H1 (cell line): ENCODE results near the gene TAX1BP1. TPM values are rescaled to one million over a fixed set of nuclear protein-coding genes. Genes with fewer than 3 reads are reported as not detected.
"Not testable (repeated sequence)": the region's sequence is repeated elsewhere in the genome, so short reads cannot be mapped to it uniquely, and the experiment has no call there.

Source experiments
- CTCF ChIA-PET: fragments of 300-600 bp; sonication (Branson Sonifier 250); formaldehyde crosslinking; loops from one replicate; lab custom pipeline; 2021; ENCODE audit not compliant: partially characterized antibody; lab: Charles Lee
- POLR2A ChIA-PET: fragments of 300-600 bp; sonication (Branson Sonifier 250); formaldehyde crosslinking; loops from one replicate; lab custom pipeline; 2021; ENCODE audit warnings: inconsistent platforms; ENCODE audit not compliant: partially characterized antibody; lab: Charles Lee
- DNase-seq, 2 experiments: peaks; one replicate each; pipeline versions ENCODE4 v3.0.0 to v3.0.0-alpha.2; 2010 to 2022; ENCODE audit warnings: low spot score in 2 of 2, low read depth in 1 of 2, mixed read lengths in 1 of 2
- FAIRE-seq: peaks from 2 replicates; lab custom pipeline; 2011; peaks lifted over from hg19 to GRCh38; lab: Jason Lieb, UNC
- H2AFZ ChIP-seq: 2 replicates; pipeline ENCODE4 v1.8.1; 2012; ENCODE audit warnings: low read length, inconsistent platforms
- H2AK5ac ChIP-seq: 2 replicates; pipeline ENCODE4 v1.6.1; 2013; ENCODE audit warnings: low read depth, low read length
- H2BK120ac ChIP-seq: replicated peaks from 2 replicates; pipeline ENCODE3; 2013; ENCODE audit warnings: low read depth, low read length, inconsistent platforms
- H2BK12ac ChIP-seq: 2 replicates; pipeline ENCODE4 v1.6.1; 2013; ENCODE audit warnings: low read depth, low read length
- H2BK15ac ChIP-seq: 2 replicates; pipeline ENCODE4 v1.6.1; 2013; ENCODE audit warnings: low read length
- H2BK20ac ChIP-seq: 2 replicates; pipeline ENCODE4 v1.6.1; 2013; ENCODE audit warnings: low read length
- H2BK5ac ChIP-seq: 2 replicates; pipeline ENCODE4 v1.6.1; 2013; ENCODE audit warnings: low read depth, low read length
- H3K14ac ChIP-seq: 2 replicates; pipeline ENCODE4 v1.6.1; 2013; ENCODE audit warnings: inconsistent platforms; ENCODE audit not compliant: insufficient read length
- H3K18ac ChIP-seq: 2 replicates; pipeline ENCODE4 v1.6.1; 2013; ENCODE audit warnings: low read length; ENCODE audit errors: extremely low read depth
- H3K23ac ChIP-seq: 2 replicates; pipeline ENCODE4 v1.6.1; 2013; ENCODE audit warnings: inconsistent platforms; ENCODE audit not compliant: insufficient read length
- H3K23me2 ChIP-seq: 2 replicates; pipeline ENCODE4 v1.6.1; 2013; ENCODE audit warnings: low read depth, low read length
- H3K27ac ChIP-seq: 2 replicates; pipeline ENCODE4 v1.6.1; 2011; ENCODE audit warnings: low read depth, low read length, inconsistent platforms
- H3K27me3 ChIP-seq, 4 experiments: replicated peaks in 1 of 4; 1 replicate in 1 of 4; 2 replicates in 3 of 4; pipeline versions ENCODE4 v1.6.1 to v1.8.1; 2011 to 2013; ENCODE audit warnings: low read length in 3 of 4, mild to moderate bottlenecking in 3 of 4, inconsistent platforms in 2 of 4, mixed read lengths in 2 of 4, moderate library complexity in 1 of 4; ENCODE audit not compliant: control insufficient read depth in 3 of 4, insufficient read depth in 3 of 4; ENCODE audit errors: extremely low read depth in 1 of 4
- H3K36me3 ChIP-seq, 4 experiments: 2 replicates each; pipeline versions ENCODE4 v1.6.1 to v1.8.1; 2011 to 2013; ENCODE audit warnings: mild to moderate bottlenecking in 4 of 4, low read length in 3 of 4, moderate library complexity in 2 of 4, control low read depth in 1 of 4, inconsistent platforms in 1 of 4; ENCODE audit not compliant: insufficient read depth in 4 of 4, control insufficient read depth in 2 of 4
- H3K4ac ChIP-seq: replicated peaks from 2 replicates; pipeline ENCODE3; 2013; ENCODE audit warnings: low read length, low read depth, mixed read lengths, inconsistent platforms; ENCODE audit not compliant: insufficient read length
- H3K4me1 ChIP-seq, 4 experiments: replicated peaks in 1 of 4; 1 replicate in 1 of 4; 2 replicates in 3 of 4; pipeline versions ENCODE4 v1.6.1 to v1.8.1; 2011 to 2013; ENCODE audit warnings: low read length in 3 of 4, inconsistent platforms in 2 of 4, mixed read lengths in 1 of 4; ENCODE audit not compliant: insufficient read depth in 4 of 4, control insufficient read depth in 3 of 4
- H3K4me2 ChIP-seq, 2 experiments: 2 replicates each; pipeline versions ENCODE4 v1.6.1 to v1.8.1; 2011 to 2013; ENCODE audit warnings: low read depth in 2 of 2, low read length in 2 of 2, control low read depth in 1 of 2, inconsistent platforms in 1 of 2, mild to moderate bottlenecking in 1 of 2; ENCODE audit not compliant: insufficient read depth in 1 of 2
- H3K4me3 ChIP-seq, 4 experiments: fragments of 200-600, 300-600 bp in 1 of 4; sonication (generic), shearing (Covaris generic), sonication (Bioruptor Twin) in 1 of 4; 2 replicates each; pipeline versions ENCODE4 v1.5.1 to v1.8.1; 2011 to 2016; ENCODE audit warnings: low read length in 4 of 4, low read depth in 3 of 4, control low read depth in 2 of 4, inconsistent platforms in 2 of 4, mild to moderate bottlenecking in 2 of 4, mixed read lengths in 1 of 4, moderate library complexity in 1 of 4; ENCODE audit not compliant: insufficient read depth in 2 of 4; ENCODE audit errors: extremely low read depth in 1 of 4
- H3K56ac ChIP-seq: replicated peaks from 2 replicates; pipeline ENCODE3; 2013; ENCODE audit warnings: low read depth, mild to moderate bottlenecking, mixed read lengths, low read length, inconsistent platforms; ENCODE audit not compliant: insufficient read length
- H3K79me1 ChIP-seq: 2 replicates; pipeline ENCODE4 v1.6.1; 2013; ENCODE audit warnings: low read depth, low read length, control low read depth
- H3K79me2 ChIP-seq, 2 experiments: 2 replicates each; pipeline versions ENCODE4 v1.6.1 to v1.8.1; 2012 to 2013; ENCODE audit warnings: low read length in 2 of 2, mild to moderate bottlenecking in 2 of 2, inconsistent platforms in 1 of 2; ENCODE audit not compliant: insufficient read depth in 2 of 2, control insufficient read depth in 1 of 2
- H3K9ac ChIP-seq, 4 experiments: replicated peaks in 1 of 4; 1 replicate in 1 of 4; 2 replicates in 3 of 4; pipeline versions ENCODE4 v1.6.1 to v1.8.1; 2011 to 2013; ENCODE audit warnings: low read depth in 3 of 4, low read length in 3 of 4, control low read depth in 2 of 4, mild to moderate bottlenecking in 2 of 4, moderate library complexity in 2 of 4, inconsistent platforms in 1 of 4; ENCODE audit errors: extremely low read depth in 1 of 4
- H3K9me3 ChIP-seq, 2 experiments: 2 replicates each; pipeline versions ENCODE4 v1.6.1 to v1.8.1; 2012 to 2013; ENCODE audit warnings: mild to moderate bottlenecking in 2 of 2, moderate library complexity in 2 of 2, control low read depth in 1 of 2, inconsistent platforms in 1 of 2, low read depth in 1 of 2, low read length in 1 of 2, mixed read lengths in 1 of 2; ENCODE audit not compliant: insufficient read depth in 2 of 2
- H4K20me1 ChIP-seq, 2 experiments: replicated peaks in 1 of 2; 2 replicates each; pipeline versions ENCODE3 to v1.8.1; 2011 to 2013; ENCODE audit warnings: inconsistent platforms in 2 of 2, low read length in 2 of 2, mild to moderate bottlenecking in 1 of 2; ENCODE audit not compliant: insufficient read depth in 2 of 2, control insufficient read depth in 1 of 2
- H4K5ac ChIP-seq: 2 replicates; pipeline ENCODE4 v1.6.1; 2013; ENCODE audit warnings: low read length, low read depth, mixed read lengths, inconsistent platforms; ENCODE audit not compliant: insufficient read length
- H4K8ac ChIP-seq: 2 replicates; pipeline ENCODE4 v1.8.0; 2013; ENCODE audit warnings: mild to moderate bottlenecking, moderate library complexity, low read length, inconsistent platforms; ENCODE audit not compliant: insufficient read depth; ENCODE audit errors: extremely low read depth
- H4K91ac ChIP-seq: replicated peaks from 2 replicates; pipeline ENCODE3; 2013; ENCODE audit warnings: low read length, mixed read lengths, inconsistent platforms; ENCODE audit not compliant: insufficient read length
- CHD2 ChIP-seq: IDR thresholded peaks from 2 replicates; pipeline ENCODE4 v1.6.1; 2012; ENCODE audit warnings: low read length, improper control_type of control experiment
- HDAC2 ChIP-seq, 2 experiments: fragments of 300-600 bp in 1 of 2; sonication (generic) in 1 of 2; IDR thresholded peaks; 2 replicates each; pipeline ENCODE4 v1.6.1; 2011 to 2012; ENCODE audit warnings: low read depth in 2 of 2, low read length in 2 of 2, mild to moderate bottlenecking in 2 of 2, moderate library complexity in 2 of 2, borderline replicate concordance in 1 of 2, inconsistent platforms in 1 of 2
- POLR2A ChIP-seq, 2 experiments: IDR thresholded peaks; 1 replicate in 1 of 2; 2 replicates in 1 of 2; pipeline ENCODE4 v1.6.1; 2011; ENCODE audit warnings: low read depth in 2 of 2, low read length in 2 of 2, mild to moderate bottlenecking in 2 of 2; ENCODE audit errors: control extremely low read depth in 1 of 2
- RXRA ChIP-seq: IDR thresholded peaks from 2 replicates; pipeline ENCODE4 v1.6.1; 2011; ENCODE audit warnings: low read depth, mild to moderate bottlenecking, low read length, moderate library complexity; ENCODE audit not compliant: insufficient read depth
- SIN3A ChIP-seq, 2 experiments: IDR thresholded peaks in 1 of 2; conservative IDR thresholded peaks in 1 of 2; 2 replicates each; pipeline ENCODE4 v1.6.1; 2011 to 2012; ENCODE audit warnings: low read length in 2 of 2, improper control_type of control experiment in 1 of 2, low read depth in 1 of 2, mild to moderate bottlenecking in 1 of 2
- TAF1 ChIP-seq: IDR thresholded peaks from 2 replicates; pipeline ENCODE4 v1.6.1; 2011; ENCODE audit warnings: mild to moderate bottlenecking, low read depth, low read length
- TCF12 ChIP-seq: IDR thresholded peaks from 2 replicates; pipeline ENCODE4 v1.6.1; 2011; ENCODE audit warnings: low read depth, mild to moderate bottlenecking, low read length
- WGBS, 2 experiments: shearing (Covaris generic) in 1 of 2; methylation state at CpG; one replicate each; pipeline versions ENCODE4 v1.1.6 to v1.1.7; 2013 to 2015; ENCODE audit warnings: low lambda C conversion rate in 2 of 2, mixed read lengths in 2 of 2, inconsistent platforms in 1 of 2, low coverage in 1 of 2, missing lambda C conversion rate in 1 of 2; ENCODE audit not compliant: insufficient replicate concordance in 2 of 2, insufficient coverage in 1 of 2, insufficient read length in 1 of 2; ENCODE audit errors: extremely low coverage in 1 of 2, missing lambda C conversion rate in 1 of 2; 5-methylcytosine and 5-hydroxymethylcytosine counted together
- polyA plus RNA-seq, 7 experiments: library from polyadenylated mRNA; depleted of rRNA in 3 of 7; stranded (reverse) in 5 of 7; unstranded in 2 of 7; fragments of >200 nt in 5 of 7; fragments of 200-250 nt in 2 of 7; gene quantifications; 1 replicate in 5 of 7; 2 replicates in 1 of 7; 4 replicates in 1 of 7; pipeline versions ENCODE4 v1.2.1 to v1.2.3, GENCODE V29; 2011 to 2013; ENCODE audit warnings: missing spikeins in 2 of 7, mixed read lengths in 2 of 7
- total RNA-seq: library from RNA; stranded (reverse); fragmentation: NEBNext Ultra II Directional; extraction: Animal tissue kit (Norgen Biotek cat#: 25700); gene quantifications from 2 replicates; pipeline ENCODE4 v1.2.1, GENCODE V29; 2021

TAX1BP1 gene
- total and polyA plus RNA-seq, 2 of the 8 experiments (the other 6 are each of a cell fraction or from before 2014, with no cell fraction given): 56.0 to 62.7 TPM

DNA sequence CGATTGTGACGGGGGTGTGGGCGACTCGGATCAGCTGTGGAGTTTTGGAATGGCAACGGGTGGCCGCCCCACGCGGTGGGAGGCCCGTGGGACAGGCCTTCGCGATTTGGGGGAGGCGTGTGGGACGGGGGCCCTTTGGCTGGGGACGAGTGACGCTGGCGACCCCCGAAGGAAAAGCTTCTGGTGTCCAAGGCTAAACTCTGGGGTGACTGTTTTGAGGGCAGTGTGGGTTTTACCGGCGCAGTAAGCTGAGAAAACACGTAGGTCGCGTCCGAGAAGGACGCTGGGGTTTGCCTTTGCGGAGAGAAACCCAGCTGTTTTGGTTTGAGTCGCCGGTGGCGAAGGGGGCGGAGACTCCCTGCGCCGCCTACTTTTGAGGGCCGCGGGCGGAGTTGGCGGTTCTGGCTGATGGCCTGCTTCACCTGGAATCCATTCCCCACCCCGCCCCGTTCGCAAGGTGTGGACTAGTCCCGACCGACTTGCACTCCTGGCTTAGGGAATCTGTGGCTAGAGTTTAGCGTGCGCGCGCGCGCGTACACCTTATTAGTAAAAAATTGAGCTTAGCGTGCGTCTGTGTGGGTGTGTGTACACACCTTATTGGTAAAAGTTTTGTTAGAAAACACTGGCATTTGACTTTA lies 606 bp downstream of the TAX1BP1 start (continued):
- TF ChIP-seq CHD2 (no peak), SIN3A (conservative IDR thresholded peaks at IDR 0.05 in 1 of 2, IDR thresholded peaks at IDR 0.05 in 1 of 2; ENCODE audit: low read depth in 1 of 2, low read length in 2 of 2) (peak in 1 of 2 experiments; percentile 92; a peak in 2 of 4 replicates), TCF12 (0 out of 2 replicates have a peak, but pooled peaks have one; percentile 22), TAF1 (peak; percentile 56; the same call in 1 of the 2 replicates), HDAC2 (IDR thresholded peaks at IDR 0.05; ENCODE audit: borderline replicate concordance in 1 of 2, low read depth in 2 of 2, low read length in 2 of 2) (peak in 1 of 2 experiments; percentile 85; a peak in 1 of 4 replicates), RXRA (no peak), POLR2A (IDR thresholded peaks at IDR 0.05; ENCODE audit: control extremely low read depth in 1 of 2, low read depth in 2 of 2, low read length in 2 of 2) (no peak; a peak in 1 of 3 replicates)

DNA sequence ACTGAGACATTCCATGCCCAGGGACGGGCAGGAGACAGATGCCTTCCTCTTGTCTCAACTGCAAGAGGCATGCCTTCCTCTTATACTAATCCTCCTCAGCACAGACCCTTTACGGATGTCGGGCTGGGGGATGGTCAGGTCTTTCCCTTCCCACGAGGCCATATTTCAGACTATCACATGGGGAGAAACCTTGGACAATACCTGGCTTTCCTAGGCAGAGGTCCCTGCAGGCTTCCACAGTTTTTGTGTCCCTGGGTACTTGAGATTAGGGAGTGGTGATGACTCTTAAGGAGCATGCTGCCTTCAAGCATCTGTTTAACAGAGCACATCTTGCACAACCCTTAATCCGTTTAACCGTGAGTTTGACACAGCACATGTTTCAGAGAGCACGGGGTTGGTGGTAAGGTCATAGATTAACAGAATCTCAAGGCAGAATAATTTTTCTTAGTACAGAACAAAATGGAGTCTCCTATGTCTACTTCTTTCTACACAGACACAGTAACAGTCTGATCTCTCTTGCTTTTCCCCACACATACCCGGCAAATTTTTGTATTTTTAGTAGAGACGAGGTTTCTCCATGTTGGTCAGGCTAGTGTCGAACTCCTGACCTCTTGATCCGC lies 2.2 kb downstream of the TAX1BP1 start:
- H3K27me3 ChIP-seq, H4K91ac ChIP-seq, H3K9ac ChIP-seq, CTCF ChIA-PET, H3K36me3 ChIP-seq, H2BK12ac ChIP-seq, H3K23ac ChIP-seq, FAIRE-seq, H2BK15ac ChIP-seq, H3K79me1 ChIP-seq, H2BK5ac ChIP-seq, H3K18ac ChIP-seq, H4K5ac ChIP-seq, H3K56ac ChIP-seq, H2BK120ac ChIP-seq, H2AK5ac ChIP-seq, H3K4me2 ChIP-seq, H3K14ac ChIP-seq, POLR2A ChIA-PET, H2BK20ac ChIP-seq, H3K4me3 ChIP-seq, H4K8ac ChIP-seq, H2AFZ ChIP-seq, H3K4me1 ChIP-seq, H3K23me2 ChIP-seq, H3K4ac ChIP-seq, H3K9me3 ChIP-seq, DNase-seq, H3K27ac ChIP-seq, H4K20me1 ChIP-seq: not testable (repeated sequence)
- H3K79me2 ChIP-seq: peaks cover 0 to 54% of the 10 kb centered on the region in 2 experiments; a peak in 3 of 4 replicates
- WGBS, 2 experiments: 81% methylated on average over 11 of the region's 11 CpGs; no CpG with 5 or more reads in 1 of the 2 experiments
